Pulmonary artery endothelial cell (primary cell): ENCODE measurements around the gene VMP1. TPM values are rescaled to one million over a fixed set of nuclear protein-coding genes. Genes with fewer than 3 reads are reported as not detected.

ENCODE experiments used
- DNase-seq: peaks from one replicate; pipeline ENCODE4 v3.0.0-alpha.2; 2011; ENCODE audit warnings: low read depth, low spot score
- total RNA-seq: library from RNA; depleted of rRNA; stranded (reverse); fragments of >200 nt; gene quantifications from 2 replicates; pipeline ENCODE4 v1.2.3, GENCODE V29; 2014

Gene VMP1
- total RNA-seq, 1 donor from 2014 or later, result 132 TPM

- DNase-seq, result no peak
Measured at GRCh38 chr17:59707971-59708430, 547 bp downstream of the VMP1 start.

DNA sequence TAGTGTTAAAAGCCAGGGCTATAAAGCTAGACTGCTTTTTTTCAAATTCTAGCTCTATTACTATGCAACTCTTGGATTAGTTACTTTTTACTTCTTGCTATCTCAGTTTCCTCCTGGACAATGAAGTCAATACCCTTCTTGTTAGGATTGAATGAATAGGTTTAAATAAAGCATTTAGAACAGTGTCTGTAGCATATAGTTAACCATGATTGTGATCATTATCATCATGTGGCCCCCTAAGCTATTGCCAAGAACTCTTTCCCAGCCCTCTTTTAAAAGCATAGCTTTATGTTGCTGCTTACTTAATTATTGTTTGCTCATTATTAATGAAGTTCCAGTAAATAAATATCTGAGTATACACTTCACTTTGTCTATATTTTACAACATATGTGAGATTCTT, 4.5 kb downstream of the VMP1 start:
- no peak for DNase-seq

DNA sequence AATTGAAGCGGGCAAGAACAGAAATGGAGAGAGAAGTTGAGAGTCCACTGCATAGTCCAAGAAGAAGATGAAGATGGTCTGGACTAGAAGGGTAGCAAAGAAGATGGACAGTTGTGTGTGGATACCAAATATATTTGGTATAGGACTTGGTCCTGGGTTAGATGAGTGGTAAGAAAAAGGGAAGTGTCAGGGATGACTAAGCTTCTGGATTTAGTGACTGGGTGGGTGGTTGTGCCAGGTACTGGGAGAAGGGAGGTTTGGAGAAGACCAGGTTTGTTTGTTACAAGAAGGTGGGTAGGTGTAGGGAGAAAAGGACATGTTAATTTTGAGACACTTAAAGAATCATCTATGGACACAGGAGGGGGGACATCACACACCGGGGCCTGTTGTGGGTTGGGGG, 5.4 kb downstream of the VMP1 start:
- DNase-seq, result no peak

GRCh38 chr17:59714255-59714654, 6.8 kb downstream of the VMP1 start:
- no peak for DNase-seq

GRCh38 chr17:59716427-59716826, 9.0 kb downstream of the VMP1 start:
- no peak for DNase-seq

- DNase-seq, result no peak
Measured at GRCh38 chr17:59719526-59719925, 12.1 kb downstream of the VMP1 start.

DNA sequence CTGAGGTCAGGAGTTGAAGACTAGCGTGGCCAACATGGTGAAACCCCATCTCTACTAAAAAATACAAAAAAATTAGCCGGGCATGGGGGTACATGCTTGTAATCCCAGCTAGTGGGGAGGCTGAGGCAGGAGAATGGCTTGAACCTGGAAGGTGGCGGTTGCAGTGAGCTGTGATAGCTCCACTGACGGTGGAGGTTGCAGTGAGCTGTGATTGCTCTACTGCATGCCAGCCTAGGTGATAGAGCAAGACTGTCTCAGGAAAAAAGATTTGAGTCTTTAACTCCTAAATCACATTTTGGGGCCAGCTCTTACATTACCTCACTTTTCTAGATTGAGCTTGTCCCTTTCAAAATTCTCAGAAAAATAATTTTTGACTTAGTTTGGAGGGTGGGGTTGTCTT, 15.2 kb downstream of the VMP1 start:
- no peak for DNase-seq

GRCh38 chr17:59723041-59723440, 15.6 kb downstream of the VMP1 start:
- DNase-seq, result no peak

DNA sequence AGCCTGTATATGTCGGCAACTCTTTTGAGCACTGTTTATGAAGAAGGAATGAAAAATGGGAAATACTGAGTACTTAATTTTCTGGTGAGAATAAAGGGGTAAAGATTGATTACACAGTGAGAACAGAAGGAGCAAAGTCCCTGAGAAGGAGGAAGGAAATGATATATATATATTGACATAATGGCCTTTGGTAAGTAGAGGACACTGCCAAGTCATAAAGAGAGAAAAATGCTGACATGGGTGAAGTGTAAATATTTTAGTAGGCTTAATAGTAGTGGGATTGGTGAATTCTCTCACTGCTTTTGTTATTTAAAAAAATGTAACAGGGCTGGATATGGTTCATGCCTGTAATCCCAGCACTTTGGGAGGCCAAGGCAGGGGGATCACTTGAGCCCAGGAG, 16.2 kb downstream of the VMP1 start:
- no peak for DNase-seq

- no peak for DNase-seq
Measured at GRCh38 chr17:59725691-59726090, 18.2 kb downstream of the VMP1 start.

GRCh38 chr17:59727817-59728533, 20.5 kb downstream of the VMP1 start:
- no peak for DNase-seq

DNA sequence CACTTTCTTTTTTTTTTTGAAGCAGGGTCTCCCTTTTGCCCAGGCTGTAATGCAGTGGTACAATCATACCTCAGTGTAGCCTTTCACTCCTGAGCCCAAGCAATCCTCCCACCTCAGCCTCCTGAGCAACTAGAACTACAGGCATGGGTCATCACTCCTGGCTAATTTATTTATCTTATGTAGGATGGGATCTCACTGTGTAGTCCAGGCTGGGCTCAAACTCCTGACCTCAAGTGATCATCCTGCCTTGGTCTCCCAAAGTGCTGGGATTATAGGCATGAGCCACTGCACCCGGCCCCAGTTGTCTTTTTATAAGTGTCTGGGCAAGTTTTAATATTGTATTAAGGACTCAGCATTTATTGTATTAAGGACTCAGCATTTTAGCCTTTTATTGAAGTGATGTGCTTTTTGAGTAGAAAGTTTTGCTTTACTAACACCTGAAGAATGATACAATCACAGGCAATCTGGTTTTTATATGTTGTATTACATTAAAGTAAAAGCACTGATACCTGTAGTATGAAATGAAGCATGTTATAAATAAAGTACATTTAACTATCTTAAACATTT, 22.9 kb downstream of the VMP1 start:
- DNase-seq, result no peak

DNA sequence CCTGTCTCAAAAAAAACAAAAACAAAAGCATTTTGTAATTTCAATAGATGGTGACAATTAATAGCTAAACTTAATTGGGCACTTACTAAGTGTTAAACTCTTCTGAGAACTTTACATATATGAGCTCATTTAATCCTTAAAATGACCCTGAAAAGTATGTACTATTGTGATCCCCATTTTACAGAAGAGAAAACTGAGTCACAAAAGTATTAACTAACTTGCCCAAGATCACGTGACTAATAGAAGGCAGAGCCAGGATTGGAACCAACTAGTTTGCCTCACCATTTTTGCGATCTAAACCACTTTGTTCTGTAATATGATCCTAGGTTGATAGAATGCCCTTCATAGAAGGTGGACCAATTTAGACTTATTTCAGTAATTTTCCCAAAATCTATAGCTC, 26.2 kb downstream of the VMP1 start:
- DNase-seq, result no peak

DNA sequence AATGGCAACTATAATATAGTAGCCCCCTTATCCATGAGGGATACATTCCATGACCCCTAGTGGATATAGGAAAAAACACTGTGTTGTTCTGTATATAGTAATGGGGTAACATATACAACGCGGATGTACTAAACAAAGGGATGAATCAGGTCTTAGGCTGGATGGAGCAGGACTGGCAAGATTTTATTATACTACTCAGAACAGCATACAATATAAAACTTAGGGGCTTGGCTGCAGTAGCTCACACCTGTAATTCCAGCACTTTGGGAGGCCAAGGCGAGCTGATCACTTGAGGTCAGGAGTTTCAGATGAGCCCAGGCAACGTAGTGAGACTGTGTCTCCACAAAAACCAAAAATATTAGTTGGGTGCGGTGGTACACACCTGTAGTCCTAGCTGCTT, 26.8 kb downstream of the VMP1 start:
- no peak for DNase-seq

- DNase-seq, result no peak
Measured at GRCh38 chr17:59737324-59737723, 29.9 kb downstream of the VMP1 start.

- no peak for DNase-seq
Measured at GRCh38 chr17:59743842-59744241, 36.4 kb downstream of the VMP1 start.

- no peak for DNase-seq
Measured at GRCh38 chr17:59745040-59745439, 37.6 kb downstream of the VMP1 start.

DNA sequence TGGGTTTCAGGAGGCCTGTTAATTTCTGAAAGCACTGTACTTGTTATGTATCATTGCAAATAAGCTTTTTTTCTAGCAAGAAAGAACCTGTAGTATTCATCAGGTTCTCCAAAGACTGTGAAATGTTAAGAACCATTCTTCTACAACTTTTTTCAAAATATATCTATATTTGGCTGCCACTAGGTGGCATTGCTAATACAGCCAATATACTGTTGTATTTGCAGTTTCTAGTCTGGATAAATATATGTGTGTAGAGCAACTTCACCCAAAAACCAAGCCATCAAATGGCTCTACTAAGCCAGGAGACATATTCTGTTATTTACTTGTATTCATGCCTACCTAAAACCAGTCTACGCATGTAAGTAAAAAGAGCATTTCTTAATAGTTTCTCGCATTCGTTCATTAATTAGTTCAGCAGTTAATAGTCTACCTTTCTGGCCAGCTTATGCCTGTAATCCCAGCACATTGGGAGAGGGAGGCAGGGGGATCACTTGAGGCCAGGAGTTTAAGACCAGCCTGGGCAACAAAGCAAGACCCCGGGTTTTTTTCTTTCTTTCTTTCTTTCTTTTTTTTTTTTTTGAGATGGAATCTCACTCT, 39.5 kb downstream of the VMP1 start:
- no peak for DNase-seq

DNA sequence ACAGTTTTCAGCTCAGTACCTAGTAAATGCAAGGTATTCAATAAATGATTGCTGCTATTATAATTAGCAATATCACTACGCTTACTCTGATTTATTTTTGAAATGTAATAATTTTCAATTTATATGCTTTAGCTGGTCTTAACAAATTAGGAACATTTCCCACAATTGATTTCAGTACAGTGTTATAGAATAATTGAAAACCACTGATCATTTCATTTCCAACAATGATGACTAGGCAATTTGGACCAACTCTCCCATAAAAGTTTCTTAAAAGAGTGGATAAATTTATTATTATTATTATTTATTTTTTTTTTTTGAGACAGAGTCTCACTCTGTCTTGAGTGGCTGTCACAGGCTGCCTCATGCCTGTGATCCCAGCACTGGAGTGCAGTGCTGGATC, 41.1 kb downstream of the VMP1 start:
- no peak for DNase-seq

- no peak for DNase-seq
Measured at GRCh38 chr17:59751955-59752413, 44.5 kb downstream of the VMP1 start.

DNA sequence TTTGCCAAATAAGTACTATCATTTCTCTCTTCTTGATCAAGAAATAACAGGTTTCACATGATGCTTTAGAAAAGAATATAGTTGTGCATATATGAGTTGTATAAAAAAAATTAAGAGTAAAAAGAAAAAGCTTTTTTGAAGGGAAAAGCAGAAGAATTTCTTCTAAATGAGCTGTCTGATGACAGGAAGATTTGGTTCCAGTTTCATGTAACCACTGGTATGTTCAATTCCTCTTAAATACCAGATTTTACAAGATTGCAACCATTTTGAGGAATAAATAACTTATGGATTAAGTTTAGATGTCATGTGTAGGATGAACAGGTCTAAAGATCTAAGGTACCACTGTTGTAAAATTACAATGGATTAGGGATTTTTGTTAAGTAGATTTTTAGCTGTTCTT, 45.0 kb downstream of the VMP1 start:
- no peak for DNase-seq

GRCh38 chr17:59752922-59753321, 45.5 kb downstream of the VMP1 start:
- no peak for DNase-seq
